HepG2 (cell line): Measurements from ENCODE around the gene BBS5. TPM values are rescaled to one million over a fixed set of nuclear protein-coding genes. Genes with fewer than 3 reads are reported as not detected.

Experiments used
- AGO1 ChIP-seq: fragments of 200-400 bp; formaldehyde crosslinking; IDR thresholded peaks from 2 replicates; pipeline ENCODE4 v1.6.1; 2017; ENCODE audit warnings: mild to moderate bottlenecking, low read depth, low read length, moderate library complexity; ENCODE audit not compliant: poor library complexity, severe bottlenecking
- BATF2 ChIP-seq: sonication (generic); formaldehyde crosslinking; IDR thresholded peaks from 2 replicates; pipeline ENCODE4 v1.8.0; 2022; ENCODE audit warnings: mild to moderate bottlenecking, missing genetic modification reagents, moderate library complexity
- EP300 ChIP-seq, 3 experiments: sonication (generic) in 1 of 3; formaldehyde crosslinking in 1 of 3; IDR thresholded peaks; 2 replicates each; pipeline versions ENCODE4 v1.5.1 to v1.6.1; 2011 to 2020; ENCODE audit warnings: low read depth in 2 of 3, low read length in 2 of 3, borderline replicate concordance in 1 of 3, improper control_type of control experiment in 1 of 3, mild to moderate bottlenecking in 1 of 3, missing genetic modification reagents in 1 of 3, moderate library complexity in 1 of 3
- HMGXB3 ChIP-seq: sonication (generic); formaldehyde crosslinking; IDR thresholded peaks from 2 replicates; pipeline ENCODE4 v1.4.0; 2020; ENCODE audit warnings: missing genetic modification reagents, borderline replicate concordance
- JARID2 ChIP-seq: sonication (generic); formaldehyde crosslinking; IDR thresholded peaks from 2 replicates; pipeline ENCODE4 v1.8.1; 2023; ENCODE audit warnings: missing genetic modification reagents, inconsistent platforms; ENCODE audit not compliant: insufficient replicate concordance
- MTERF4 ChIP-seq: sonication (generic); formaldehyde crosslinking; IDR thresholded peaks from 2 replicates; pipeline ENCODE4 v1.8.0; 2023; ENCODE audit warnings: mild to moderate bottlenecking, missing genetic modification reagents
- NFRKB ChIP-seq: fragments of 450-650 bp; IDR thresholded peaks from 2 replicates; pipeline ENCODE4 v1.6.1; 2017
- PAXIP1 ChIP-seq: sonication (generic); formaldehyde crosslinking; conservative IDR thresholded peaks from 2 replicates; pipeline ENCODE4 v1.4.0; 2020; ENCODE audit warnings: mild to moderate bottlenecking, missing genetic modification reagents, moderate library complexity
- RXRB ChIP-seq: IDR thresholded peaks from 2 replicates; pipeline ENCODE4 v1.6.1; 2016; ENCODE audit warnings: borderline replicate concordance, missing genetic modification reagents, missing compliant biosample characterization
- SAFB2 ChIP-seq: sonication (generic); formaldehyde crosslinking; IDR thresholded peaks from 2 replicates; pipeline ENCODE4 v1.5.1; 2020; ENCODE audit warnings: missing genetic modification reagents, low read depth, mild to moderate bottlenecking, borderline replicate concordance
- TEF ChIP-seq: sonication (generic); formaldehyde crosslinking; IDR thresholded peaks from 2 replicates; pipeline ENCODE4 v1.5.0; 2020; ENCODE audit warnings: missing genetic modification reagents
- ZFP36 ChIP-seq: fragments of 150-350 bp; IDR thresholded peaks from 2 replicates; pipeline ENCODE4 v1.6.1; 2018; ENCODE audit warnings: borderline replicate concordance, low read length, low read depth; ENCODE audit not compliant: partially characterized antibody
- ZNF138 ChIP-seq: sonication (generic); formaldehyde crosslinking; IDR thresholded peaks from 2 replicates; pipeline ENCODE4 v1.5.0; 2020; ENCODE audit warnings: mild to moderate bottlenecking, low read depth, missing genetic modification reagents
- ZNF350 ChIP-seq: sonication (generic); formaldehyde crosslinking; IDR thresholded peaks from 2 replicates; pipeline ENCODE4 v1.4.0; 2020; ENCODE audit warnings: mild to moderate bottlenecking, low read depth, missing genetic modification reagents, borderline replicate concordance
- ZNF432 ChIP-seq: sonication (generic); formaldehyde crosslinking; IDR thresholded peaks from 2 replicates; pipeline ENCODE4 v1.5.0; 2020; ENCODE audit warnings: missing genetic modification reagents, mild to moderate bottlenecking, borderline replicate concordance
- polyA plus RNA-seq, 8 experiments: library from polyadenylated mRNA; depleted of rRNA in 3 of 8; stranded (reverse) in 7 of 8; unstranded in 1 of 8; fragments of >200 nt; fragmentation: Illumina TruSeq in 4 of 8; extraction: Trizol in 4 of 8; gene quantifications; 2 replicates each; pipeline versions ENCODE4 v1.2.1 to v1.2.3, GENCODE V29; 2011 to 2016; ENCODE audit warnings: low read depth in 4 of 8, missing spikeins in 1 of 8, mixed read lengths in 1 of 8; ENCODE audit not compliant: insufficient read depth in 1 of 8
- total RNA-seq, 5 experiments: library from RNA; depleted of rRNA; stranded (reverse); fragments of >200 nt; fragmentation: Illumina TruSeq; extraction: Trizol; gene quantifications; 2 replicates each; pipeline ENCODE4 v1.2.3, GENCODE V29; 2016; ENCODE audit warnings: low read depth in 1 of 5

The BBS5 gene
- total and polyA plus RNA-seq, 2 of the 13 experiments (the other 11 are each of a cell fraction or from before 2014, with no cell fraction given): 1.8 to 4.5 TPM

- TF ChIP-seq HMGXB3 (CRISPR knock-in tag) (peak; percentile 72), MTERF4 (peak; percentile 99), JARID2 (CRISPR knock-in tag) (peak; percentile 45), AGO1 (peak; percentile 68), TEF (CRISPR knock-in tag) (0 out of 2 replicates have a peak, but pooled peaks have one; percentile 45), ZNF432 (CRISPR knock-in tag) (0 out of 2 replicates have a peak, but pooled peaks have one; percentile 63), ZNF350 (CRISPR knock-in tag) (peak; percentile 92), SAFB2 (CRISPR knock-in tag) (peak; percentile 91; the same call in 1 of the 2 replicates), EP300 (IDR thresholded peaks at IDR 0.05; ENCODE audit: low read depth in 2 of 2, low read length in 2 of 2) (no peak), EP300 (CRISPR knock-in tag; IDR thresholded peaks at IDR 0.05; ENCODE audit: borderline replicate concordance) (peak; percentile 12; the same call in 1 of the 2 replicates), BATF2 (CRISPR knock-in tag) (peak; percentile 95), ZFP36 (no peak), NFRKB (no peak), ZNF138 (CRISPR knock-in tag) (peak; percentile 83; the same call in 1 of the 2 replicates), PAXIP1 (CRISPR knock-in tag) (peak; percentile 65), RXRB (CRISPR knock-in tag) (peak; percentile 55)
Observed at GRCh38 chr2:169479257-169480078, at the start of gene BBS5 (continued).
